Mucosa of descending colon (tissue), 3 donors: ENCODE data around the gene DBNDD1. TPM values are rescaled to one million over a fixed set of nuclear protein-coding genes. Genes with fewer than 3 reads are reported as not detected.

Source experiments
- ATAC-seq: fragments of 200-7000 bp; cut with Tn5 transposase; one replicate; pipeline ENCODE4 v1.9.1; 2020; ENCODE audit warnings: mild to moderate bottlenecking, moderate library complexity
- DNase-seq, 3 donors: peaks; one replicate each; pipeline ENCODE4 v3.0.0-alpha.2; 2020
- H3K36me3 ChIP-seq: fragments of 200-600 bp; one replicate; pipeline ENCODE4 v1.8.0; 2021; ENCODE audit warnings: low read depth, mild to moderate bottlenecking
- H3K4me1 ChIP-seq: fragments of 200-600 bp; one replicate; pipeline ENCODE4 v1.8.0; 2021; ENCODE audit warnings: low read depth, mild to moderate bottlenecking
- H3K4me3 ChIP-seq: fragments of 200-600 bp; one replicate; pipeline ENCODE4 v1.8.0; 2021; ENCODE audit warnings: mild to moderate bottlenecking
- H3K9me3 ChIP-seq: fragments of 200-600 bp; one replicate; pipeline ENCODE4 v1.8.0; 2021; ENCODE audit warnings: mild to moderate bottlenecking
- intact Hi-C, 2 donors: fragments of 100-400 bp; cut with DNase I in 1 of 2; cut with micrococcal nuclease in 1 of 2; formaldehyde crosslinking; loops; one replicate each; pipeline versions ENCODE4 v1.11.0 to v1.11.1; 2022; cut with DNase I, micrococcal nuclease
- total RNA-seq, 3 donors: library from RNA; stranded (reverse); fragmentation: NEBNext Ultra II Directional in 2 of 3; extraction: Animal tissue kit (Norgen Biotek cat#: 25700) in 2 of 3; gene quantifications; one replicate each; pipeline versions ENCODE4 v1.2.1 to v1.2.4, GENCODE V29; 2021 to 2023
- TF ChIP-seq, protein P1 (sequence below): fragments of 200-600 bp; IDR thresholded peaks from one replicate; pipeline ENCODE4 v1.8.0; 2022; ENCODE audit warnings: antibody characterized with exemption, mild to moderate bottlenecking
- donor health status: DM: no; HTN: no; CAD: no; lungs with moderate emphysema.
- donor health status: DM: no; HTN: no; CAD: no.
- donor health status: DM: no; HTN: yes; CAD: no.

Gene DBNDD1
- total RNA-seq, 3 donors from 2014 or later: 1.7 to 3.0 (median 2.0) TPM

DNA sequence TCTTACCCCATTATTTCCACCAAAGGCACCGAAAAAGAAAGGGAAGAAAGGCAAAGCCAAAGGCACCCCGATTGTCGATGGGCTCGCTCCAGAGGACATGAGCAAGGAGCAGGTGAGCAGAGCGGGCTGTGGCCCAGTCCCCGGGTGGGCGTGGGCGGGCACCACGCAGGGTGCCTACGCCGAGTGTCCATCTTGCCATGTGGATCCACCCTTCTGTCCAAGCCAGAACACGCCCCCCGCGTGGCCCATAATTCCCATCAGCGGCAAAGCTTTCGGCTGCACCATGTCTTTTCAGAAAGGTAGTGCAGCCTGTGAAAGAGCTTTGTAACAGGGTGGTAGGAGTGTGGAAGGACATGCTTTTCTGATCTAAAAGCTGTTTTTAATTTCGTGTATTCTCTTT lies 8.4 kb upstream of the DBNDD1 start:
- TF ChIP-seq, protein P1, sequence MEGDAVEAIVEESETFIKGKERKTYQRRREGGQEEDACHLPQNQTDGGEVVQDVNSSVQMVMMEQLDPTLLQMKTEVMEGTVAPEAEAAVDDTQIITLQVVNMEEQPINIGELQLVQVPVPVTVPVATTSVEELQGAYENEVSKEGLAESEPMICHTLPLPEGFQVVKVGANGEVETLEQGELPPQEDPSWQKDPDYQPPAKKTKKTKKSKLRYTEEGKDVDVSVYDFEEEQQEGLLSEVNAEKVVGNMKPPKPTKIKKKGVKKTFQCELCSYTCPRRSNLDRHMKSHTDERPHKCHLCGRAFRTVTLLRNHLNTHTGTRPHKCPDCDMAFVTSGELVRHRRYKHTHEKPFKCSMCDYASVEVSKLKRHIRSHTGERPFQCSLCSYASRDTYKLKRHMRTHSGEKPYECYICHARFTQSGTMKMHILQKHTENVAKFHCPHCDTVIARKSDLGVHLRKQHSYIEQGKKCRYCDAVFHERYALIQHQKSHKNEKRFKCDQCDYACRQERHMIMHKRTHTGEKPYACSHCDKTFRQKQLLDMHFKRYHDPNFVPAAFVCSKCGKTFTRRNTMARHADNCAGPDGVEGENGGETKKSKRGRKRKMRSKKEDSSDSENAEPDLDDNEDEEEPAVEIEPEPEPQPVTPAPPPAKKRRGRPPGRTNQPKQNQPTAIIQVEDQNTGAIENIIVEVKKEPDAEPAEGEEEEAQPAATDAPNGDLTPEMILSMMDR: no peak
- H3K4me3 ChIP-seq: no peak overlapping the region
- ATAC-seq (no peak), DNase-seq (no peak)
- H3K36me3 ChIP-seq: no peaks in the 10 kb centered on the region
- no peaks in the 10 kb centered on the region for H3K9me3 ChIP-seq
- no peaks in the 10 kb centered on the region for H3K4me1 ChIP-seq
- intact Hi-C loops: no loop called here

DNA sequence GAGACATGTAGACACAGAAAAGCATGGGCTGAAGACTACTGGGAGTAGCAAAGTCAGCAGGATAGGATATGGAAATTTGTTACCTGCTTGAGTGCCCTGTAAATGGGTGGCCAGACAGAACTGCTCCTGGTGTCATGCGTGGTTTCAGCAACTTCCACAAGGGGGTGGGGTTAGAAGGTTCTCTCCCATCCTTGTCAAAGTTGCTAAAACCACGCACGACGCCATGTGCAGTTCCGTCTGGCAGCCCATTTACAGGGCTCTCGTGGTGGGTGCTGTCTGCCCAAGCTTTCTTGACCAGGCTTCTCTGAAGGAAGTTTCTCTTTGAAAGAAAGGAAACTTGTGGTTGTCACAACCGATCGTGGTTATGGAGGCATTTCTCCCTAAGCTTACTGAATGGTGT lies 6.9 kb upstream of the DBNDD1 start:
- ATAC-seq (no peak), DNase-seq (no peak)
- intact Hi-C loops: no loop called here
- Histone ChIP-seq H3K36me3 (no peaks in the 10 kb centered on the region), H3K9me3 (no peaks in the 10 kb centered on the region), H3K4me3 (no peak overlapping the region), H3K4me1 (no peaks in the 10 kb centered on the region)
- TF ChIP-seq, protein P1: no peak

DNA sequence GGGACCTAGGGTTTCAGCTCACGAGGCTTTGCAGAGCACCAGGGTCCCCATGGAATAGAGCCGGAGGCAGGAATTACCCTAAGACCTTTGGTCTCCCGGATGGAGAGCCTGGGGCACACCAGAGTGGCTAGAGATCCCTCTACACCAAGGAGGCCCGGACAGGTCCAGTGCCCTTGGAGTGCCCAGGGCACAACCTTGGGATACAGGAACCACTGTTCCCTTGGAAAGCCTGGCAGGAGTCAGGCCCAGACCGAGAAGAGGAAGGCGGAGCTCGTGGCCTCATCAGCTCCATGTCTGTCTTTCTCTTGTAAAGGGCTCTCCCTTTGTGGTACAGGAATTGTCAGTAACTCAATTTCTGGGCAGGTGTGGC lies 3.8 kb upstream of the DBNDD1 start:
- DNase-seq: peak in 1 of 3 donors; percentile 36
- H3K4me3 ChIP-seq: peak overlapping the region; percentile 9
- peak; percentile 32 for ATAC-seq
- H3K4me1 ChIP-seq: peaks cover 4% of the 10 kb centered on the region
- intact Hi-C loops: no loop called here
- TF ChIP-seq, protein P1: no peak
- no peaks in the 10 kb centered on the region for H3K36me3 ChIP-seq
- no peaks in the 10 kb centered on the region for H3K9me3 ChIP-seq

DNA sequence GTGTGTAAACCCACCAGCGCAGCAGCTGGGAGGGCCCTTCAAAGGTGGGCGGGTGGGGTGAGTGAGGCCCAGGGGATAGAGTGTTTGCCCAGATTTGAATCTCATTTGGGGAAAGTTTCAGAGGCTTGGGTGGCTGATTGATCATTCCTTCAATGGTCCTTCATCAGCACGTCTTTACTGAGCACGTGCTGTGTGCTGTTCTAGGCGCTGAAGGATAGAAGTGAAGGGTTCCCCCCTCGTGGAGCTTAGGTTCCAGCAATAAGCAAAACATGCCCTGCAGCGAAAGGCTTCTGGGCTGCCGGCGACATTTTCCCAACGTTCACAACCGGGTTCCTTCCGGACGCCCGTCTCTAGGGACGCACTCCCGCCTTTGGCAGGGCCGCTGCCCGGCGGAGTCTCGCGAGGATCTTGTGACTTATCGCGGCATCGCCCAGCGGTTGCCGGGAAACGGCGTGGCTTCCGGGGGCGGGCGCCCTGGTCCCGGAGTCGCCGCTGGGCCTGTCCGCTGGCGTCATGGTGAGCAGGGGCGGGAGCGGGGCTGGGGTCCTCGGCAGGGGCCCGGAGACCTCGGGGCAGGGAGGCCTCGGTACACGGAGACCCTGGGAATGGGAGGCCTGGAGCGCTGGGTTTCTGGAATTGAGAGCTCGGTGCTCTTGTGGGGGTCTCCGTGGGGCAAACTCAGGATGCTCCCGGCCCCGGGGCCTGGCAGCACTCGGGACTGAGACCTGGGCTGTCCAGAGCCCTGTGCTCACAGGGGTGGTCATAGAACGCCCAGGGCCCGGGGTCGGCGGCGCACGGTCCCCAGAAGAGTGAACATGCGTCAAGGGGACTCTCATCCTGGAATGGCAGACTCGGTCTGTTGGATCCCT lies 3.2 kb upstream of the DBNDD1 start:
- Histone ChIP-seq H3K4me1 (peaks cover 4% of the 10 kb centered on the region), H3K4me3 (peak overlapping the region; percentile 9), H3K9me3 (no peaks in the 10 kb centered on the region), H3K36me3 (no peaks in the 10 kb centered on the region)
- TF ChIP-seq, protein P1: no peak
- ATAC-seq: peak; percentile 94
- DNase-seq: peak; percentile 94 to 97 (median 94)
- intact Hi-C loops: no loop called here

DNA sequence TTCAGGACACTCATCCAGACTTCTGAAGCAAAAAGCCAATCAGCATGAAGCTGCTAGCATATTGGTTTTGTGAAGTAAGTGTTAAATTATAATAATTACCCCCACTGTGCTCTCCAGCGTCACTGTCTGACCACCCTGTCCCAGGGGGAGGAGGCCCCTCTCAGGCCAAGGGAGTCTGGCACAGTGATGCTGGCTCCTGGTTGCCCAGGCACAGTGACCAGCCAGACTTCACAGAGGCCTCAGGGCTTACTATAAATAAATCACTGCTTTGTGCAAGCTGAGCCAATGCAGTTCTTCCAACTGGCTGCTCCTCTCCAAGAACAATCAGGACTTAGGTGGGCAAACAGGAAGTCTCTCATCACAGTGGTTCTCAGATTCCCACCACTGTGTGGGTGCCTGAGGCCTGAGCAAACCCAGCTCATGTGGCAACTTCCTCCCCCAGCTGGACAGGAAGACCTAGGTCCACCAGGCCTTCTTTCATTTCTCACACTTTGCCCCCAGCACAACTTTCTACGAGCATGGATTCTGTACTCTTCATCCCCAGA lies 1.7 kb upstream of the DBNDD1 start:
- ATAC-seq: no peak
- Histone ChIP-seq H3K4me1 (peaks cover 4% of the 10 kb centered on the region), H3K4me3 (no peak overlapping the region), H3K9me3 (no peaks in the 10 kb centered on the region), H3K36me3 (no peaks in the 10 kb centered on the region)
- no peak for DNase-seq
- intact Hi-C loops: no loop called here
- TF ChIP-seq, protein P1: no peak
